ENCODE results near the gene DPYD. TPM values are rescaled to one million over a fixed set of nuclear protein-coding genes. Genes with fewer than 3 reads are reported as not detected.

The DPYD gene
- total and polyA plus RNA-seq, 10 of the 15 experiments (the other 5 are each of a cell fraction or from before 2014, with no cell fraction given) = 5.7 to 23.8 (median 10.2) TPM

DNA sequence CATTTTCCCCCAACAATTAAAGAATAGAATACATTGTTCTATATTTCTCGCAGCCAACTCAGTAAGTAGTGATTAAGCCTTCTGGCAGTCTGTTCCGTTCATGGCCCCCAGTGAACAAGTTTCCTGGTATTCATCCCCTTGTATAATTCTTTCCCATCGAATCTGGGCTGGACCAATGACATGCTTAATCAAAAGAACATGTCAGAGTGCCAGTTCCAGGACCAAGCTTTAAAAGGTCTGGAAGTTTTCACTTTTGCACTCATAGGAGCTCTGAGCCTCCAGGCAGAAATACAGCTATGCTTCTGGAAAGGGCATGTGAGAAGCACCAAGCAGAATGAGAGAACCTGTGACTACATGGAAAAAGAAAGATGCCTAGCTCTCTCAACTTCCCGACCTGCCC is 22.5 kb upstream of the DPYD start (continued):
- TF ChIP-seq SMAD1 (IDR thresholded peaks at IDR 0.05; ENCODE audit: low read depth, partially characterized antibody) (no peak), MEF2A (IDR thresholded peaks at IDR 0.05; ENCODE audit: insufficient read depth, low read depth, low read length) (no peak), FOXM1 (IDR thresholded peaks at IDR 0.05; ENCODE audit: low read depth, low read length) (no peak), POLR2AphosphoS2 (IDR thresholded peaks at IDR 0.05; ENCODE audit: low read depth, low read length) (no peak), CHD2 (IDR thresholded peaks at IDR 0.05; ENCODE audit: borderline replicate concordance, low read depth, low read length) (no peak)
- TF ChIP-seq, protein P1, sequence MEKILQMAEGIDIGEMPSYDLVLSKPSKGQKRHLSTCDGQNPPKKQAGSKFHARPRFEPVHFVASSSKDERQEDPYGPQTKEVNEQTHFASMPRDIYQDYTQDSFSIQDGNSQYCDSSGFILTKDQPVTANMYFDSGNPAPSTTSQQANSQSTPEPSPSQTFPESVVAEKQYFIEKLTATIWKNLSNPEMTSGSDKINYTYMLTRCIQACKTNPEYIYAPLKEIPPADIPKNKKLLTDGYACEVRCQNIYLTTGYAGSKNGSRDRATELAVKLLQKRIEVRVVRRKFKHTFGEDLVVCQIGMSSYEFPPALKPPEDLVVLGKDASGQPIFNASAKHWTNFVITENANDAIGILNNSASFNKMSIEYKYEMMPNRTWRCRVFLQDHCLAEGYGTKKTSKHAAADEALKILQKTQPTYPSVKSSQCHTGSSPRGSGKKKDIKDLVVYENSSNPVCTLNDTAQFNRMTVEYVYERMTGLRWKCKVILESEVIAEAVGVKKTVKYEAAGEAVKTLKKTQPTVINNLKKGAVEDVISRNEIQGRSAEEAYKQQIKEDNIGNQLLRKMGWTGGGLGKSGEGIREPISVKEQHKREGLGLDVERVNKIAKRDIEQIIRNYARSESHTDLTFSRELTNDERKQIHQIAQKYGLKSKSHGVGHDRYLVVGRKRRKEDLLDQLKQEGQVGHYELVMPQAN (conservative IDR thresholded peaks at IDR 0.05) = no peak

DNA sequence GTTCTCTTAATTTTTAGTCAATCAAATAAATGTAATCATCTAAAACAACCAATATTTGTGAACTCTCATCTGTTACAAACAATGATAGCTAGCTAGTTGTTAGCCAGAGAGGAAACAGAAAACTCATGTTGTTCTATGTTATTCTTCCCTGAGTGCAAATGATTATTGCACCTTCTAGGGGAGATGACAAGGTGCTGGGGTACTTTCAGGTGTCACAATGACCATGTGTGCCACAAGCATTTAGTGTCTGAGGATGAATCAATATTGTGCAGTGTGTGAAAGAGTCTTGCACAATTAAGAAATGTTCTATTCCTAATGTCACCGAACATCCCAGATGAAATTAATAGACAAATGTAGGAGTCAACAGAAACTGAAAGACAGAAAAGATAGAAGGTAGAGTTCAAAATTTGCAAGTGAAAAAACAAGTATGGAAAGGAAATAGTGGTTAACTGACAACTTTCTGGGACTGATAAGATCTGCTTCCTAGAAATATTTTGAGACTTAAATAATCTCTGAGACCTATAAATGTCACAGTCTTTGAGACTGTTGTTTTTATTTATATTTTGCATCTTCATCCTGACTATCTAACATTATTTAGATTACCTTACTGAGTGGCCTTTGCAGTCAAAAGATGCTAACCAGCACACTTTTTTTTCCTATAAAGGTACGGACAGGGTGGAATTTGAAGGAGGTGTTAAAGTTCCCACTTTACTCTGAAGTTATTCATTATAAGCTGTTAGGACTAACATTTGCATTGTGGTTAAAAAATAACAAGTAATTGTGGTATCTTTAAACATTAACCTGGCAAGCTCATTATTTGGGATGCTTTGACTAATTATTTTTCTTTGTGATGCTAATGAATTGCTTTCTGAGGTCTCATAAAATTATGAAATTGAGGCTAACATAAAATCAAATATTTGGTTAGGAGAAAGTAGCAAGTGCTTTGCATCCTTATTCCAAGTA is 21.6 kb upstream of the DPYD start:
- BruUV-seq (replicated peaks) = no TSS peak
- SMC1A ChIA-PET (ENCODE audit: uncharacterized antibody, unreplicated experiment) = interaction anchor here (0.9 to 1.8 kb wide), 3 partner anchors 22 to 63 kb away, joined by 3 to 5 read pairs (median 5); partner anchors contain the start of gene DPYD
- H3K79me2 ChIP-seq (ENCODE audit: control insufficient read depth, insufficient read depth, low read length) = no peaks in the 10 kb centered on the region
- WGBS (ENCODE audit: insufficient coverage, insufficient replicate concordance, low lambda C conversion rate, missing lambda C conversion rate) = 0% methylated on average over 2 of the region's 2 CpGs
- TF ChIP-seq MTA2 (IDR thresholded peaks at IDR 0.05; ENCODE audit: low read depth) (peak; percentile 93), NR2F1 (conservative IDR thresholded peaks at IDR 0.05) (no peak)
- no peaks in the 10 kb centered on the region for H3K27me3 ChIP-seq (replicated peaks in 1 of 2; ENCODE audit: control insufficient read depth in 2 of 2, insufficient read depth in 2 of 2, low read length in 1 of 2)
- in situ Hi-C loops (cut with MboI) (no loop called here), intact Hi-C loops (cut with micrococcal nuclease; ENCODE audit: unreplicated experiment) (no loop called here)
- POLR2A ChIA-PET = no interaction called here
- H3K36me3 ChIP-seq (ENCODE audit: control insufficient read depth in 2 of 2, insufficient read depth in 2 of 2, low read length in 1 of 2) = no peaks in the 10 kb centered on the region
- CTCF ChIA-PET = interaction anchor here (0.6 to 1.0 kb wide), 2 partner anchors 26 to 79 kb away, joined by 3 to 4 read pairs; no protein-coding TSS in a partner anchor
- no peaks in the 10 kb centered on the region for H3K4me1 ChIP-seq (ENCODE audit: control insufficient read depth, insufficient read depth, low read length)
- no peak overlapping the region for H3K27ac ChIP-seq (ENCODE audit: control insufficient read depth, insufficient read depth)
- no peaks in the 10 kb centered on the region for H3K9me3 ChIP-seq (replicated peaks; ENCODE audit: control insufficient read depth, insufficient read depth, low read length)
- H3K9ac ChIP-seq (ENCODE audit: control insufficient read depth, insufficient read depth, low read length) = no peak overlapping the region
- RAD21 ChIA-PET (ENCODE audit: unreplicated experiment) = interaction anchor here (0.9 to 1.3 kb wide), 2 partner anchors 21 to 23 kb away, joined by 3 to 4 read pairs; partner anchors contain the start of gene DPYD
- DNase-seq (ENCODE audit: low read depth, low spot score) = no peak
- no peak overlapping the region for H2AFZ ChIP-seq (ENCODE audit: control insufficient read depth, low read depth, low read length)
- no peak overlapping the region for H3K4me2 ChIP-seq (ENCODE audit: control insufficient read depth, insufficient read depth)
- H4K20me1 ChIP-seq (ENCODE audit: control insufficient read depth, insufficient read depth) = no peaks in the 10 kb centered on the region
- ATAC-seq = peak; percentile 38; the same call in 1 of the 3 replicates
- no peak overlapping the region for H3K4me3 ChIP-seq
- no peak for FAIRE-seq

Data from GM12878 (cell line).